GM19193 (cell line): ENCODE measurements around the gene CLTB.

Experiments used
- POLR2A ChIP-seq: IDR thresholded peaks from 4 replicates; pipeline ENCODE4 v1.6.1; 2011; ENCODE audit not compliant: insufficient read depth, insufficient read length; ENCODE audit errors: extremely low read depth

The CLTB gene

DNA sequence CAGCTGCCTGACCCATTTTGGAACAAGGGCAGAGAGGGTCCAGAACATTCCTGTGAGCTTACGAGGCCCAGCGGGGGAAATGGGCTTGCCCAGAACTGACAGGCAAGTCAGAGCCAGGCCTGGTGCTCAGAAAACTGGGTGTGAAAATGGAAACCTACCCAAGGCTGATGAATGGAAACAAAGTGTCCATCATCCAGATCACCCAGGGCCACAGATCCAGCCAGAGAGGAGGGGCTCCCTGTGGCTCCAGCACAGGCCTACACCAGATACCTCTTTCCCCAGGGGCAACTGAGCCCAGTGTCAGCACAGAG, 3.1 kb downstream of the CLTB start:
- no peak for TF ChIP-seq POLR2A

DNA sequence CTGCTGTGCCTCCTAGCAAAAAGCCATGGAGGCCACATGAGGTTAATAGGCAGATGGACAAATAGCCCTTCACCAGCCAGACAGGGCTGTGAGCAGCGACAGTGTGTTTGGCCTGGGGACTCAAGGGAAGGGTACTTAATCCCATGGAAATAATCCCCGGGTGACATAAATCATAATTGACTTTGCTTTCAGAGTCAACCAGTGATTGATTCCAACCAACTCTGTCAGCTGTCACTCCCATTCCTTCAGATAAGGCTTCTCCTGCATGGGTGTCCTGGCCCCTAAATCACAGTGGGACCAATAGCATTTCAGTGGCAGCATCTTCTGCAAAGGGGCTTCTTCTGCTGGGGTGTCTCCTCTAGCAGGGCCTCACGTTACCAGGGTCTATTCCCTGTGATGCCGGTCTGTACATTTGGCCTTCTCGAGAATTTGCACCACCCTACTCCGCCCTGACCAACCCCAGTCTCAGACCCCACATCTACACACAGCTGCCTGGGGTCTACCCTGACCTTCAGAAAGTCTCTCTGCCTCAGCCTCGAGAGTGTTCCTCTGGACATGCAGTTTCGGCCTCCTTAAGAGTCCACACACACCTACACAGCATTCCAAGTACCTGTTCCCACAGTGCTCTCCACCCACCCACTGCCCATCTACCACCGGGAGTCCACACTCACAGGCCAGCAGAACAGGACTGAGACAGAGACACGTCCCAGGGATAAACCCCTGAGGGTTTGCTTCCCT, 3.7 kb downstream of the CLTB start:
- TF ChIP-seq POLR2A, result no peak

DNA sequence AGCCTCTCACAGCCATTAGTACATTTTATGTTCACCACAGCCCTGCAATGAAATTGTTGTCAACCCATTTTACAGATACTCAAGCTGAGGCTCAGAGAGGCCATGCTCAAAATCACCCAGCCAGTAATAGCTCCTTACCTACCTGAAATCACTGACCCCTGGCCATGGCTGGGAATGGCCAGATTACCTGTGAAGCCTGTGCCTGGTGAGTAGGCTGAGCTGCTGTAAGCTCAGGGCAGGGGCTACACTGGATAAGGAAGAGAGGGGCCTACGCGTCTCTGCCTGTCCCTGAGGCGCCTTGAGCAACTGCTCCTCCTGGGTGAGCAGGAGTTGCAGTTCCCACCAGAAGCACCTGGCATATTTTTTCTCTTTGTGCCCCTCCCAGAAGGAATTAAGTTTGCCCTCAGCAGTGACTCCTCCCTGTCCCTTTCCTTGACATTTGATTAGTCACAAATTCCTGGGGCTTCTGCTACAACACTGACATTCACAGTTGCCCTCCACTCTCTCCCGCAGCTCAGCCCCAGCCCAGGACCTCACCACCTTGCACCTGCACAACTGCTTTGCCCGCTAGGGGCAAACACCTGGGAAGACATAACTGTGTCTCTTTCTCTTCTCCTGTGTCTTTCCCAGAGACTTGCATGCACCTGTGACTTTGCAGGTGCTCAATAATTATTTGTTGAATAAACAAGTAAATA, 5.7 kb downstream of the CLTB start:
- TF ChIP-seq POLR2A, result no peak

DNA sequence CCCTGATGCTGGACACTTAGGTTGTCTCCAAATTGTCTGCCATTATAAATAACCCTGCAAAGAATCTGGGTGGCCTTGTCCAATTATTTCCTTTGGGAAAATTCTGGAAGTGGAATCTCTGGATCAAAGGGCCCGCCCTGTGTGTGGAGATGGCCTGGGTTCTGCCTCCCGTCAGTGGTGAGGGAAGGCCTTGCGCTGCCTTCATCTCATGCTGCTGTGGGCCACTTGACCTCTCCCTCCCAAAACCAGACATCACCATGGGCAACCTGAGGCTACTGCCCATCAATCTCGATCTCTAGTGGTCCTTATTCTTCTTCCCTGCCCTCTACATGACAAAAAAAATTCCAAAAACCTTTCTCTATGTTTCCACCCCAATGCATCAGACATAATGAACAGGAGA, 6.6 kb downstream of the CLTB start:
- no peak for TF ChIP-seq POLR2A

DNA sequence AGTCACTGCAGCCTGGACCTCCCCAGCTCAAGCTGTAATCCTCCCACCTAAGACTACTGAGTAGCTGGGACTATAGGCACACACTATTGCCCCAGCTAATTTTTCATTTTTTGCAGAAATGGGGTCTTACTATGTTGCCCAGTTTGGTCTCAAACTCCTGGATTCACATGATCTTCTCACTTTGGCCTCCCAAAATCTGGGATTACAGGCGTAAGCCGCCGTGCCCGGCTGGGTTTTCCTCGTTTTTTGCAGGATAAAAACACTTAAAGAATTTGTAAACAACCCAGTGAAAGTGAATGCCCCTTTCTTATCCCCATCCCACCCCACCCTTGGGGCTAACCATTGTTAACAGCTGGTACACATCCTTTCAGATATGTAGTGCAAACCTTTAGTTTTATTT, 7.7 kb downstream of the CLTB start:
- no peak for TF ChIP-seq POLR2A

DNA sequence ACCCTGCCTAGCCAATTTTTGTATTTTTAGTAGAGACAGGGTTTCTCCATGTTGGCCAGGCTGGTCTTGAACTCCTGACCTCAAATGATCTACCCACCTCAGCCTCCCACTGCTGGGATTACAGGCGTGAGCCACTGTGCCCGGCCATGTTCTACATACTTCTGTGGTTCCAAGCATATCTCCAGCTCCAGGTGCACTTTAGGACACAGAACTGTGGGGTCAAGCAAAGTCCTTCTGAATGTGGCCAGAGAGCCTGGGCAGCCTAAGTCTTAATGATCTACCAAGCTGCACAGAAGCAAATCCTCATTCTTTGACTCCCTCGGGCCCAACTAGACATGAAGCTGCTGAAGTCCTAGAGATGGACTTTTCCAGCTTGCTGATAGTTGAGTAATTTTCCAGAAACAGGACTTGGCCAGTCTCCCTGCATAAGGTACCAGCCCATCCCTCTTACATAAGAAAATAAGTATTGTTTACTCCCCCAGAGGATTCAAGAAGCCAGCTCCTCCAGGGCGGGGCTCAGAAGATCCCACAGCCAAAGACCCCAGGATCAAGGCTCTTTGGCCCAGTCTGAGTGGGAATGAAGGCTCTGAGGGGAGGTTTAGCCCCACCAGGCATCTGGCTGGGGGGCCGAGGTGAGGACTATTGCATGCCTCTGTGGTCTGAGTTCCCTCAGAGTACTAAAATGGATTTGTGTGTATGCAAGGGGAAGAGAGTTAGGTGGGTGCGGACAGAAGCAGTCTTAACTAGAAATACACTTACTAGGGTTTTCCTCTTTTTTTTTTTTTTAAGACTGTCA, 8.7 kb downstream of the CLTB start:
- no peak for TF ChIP-seq POLR2A

DNA sequence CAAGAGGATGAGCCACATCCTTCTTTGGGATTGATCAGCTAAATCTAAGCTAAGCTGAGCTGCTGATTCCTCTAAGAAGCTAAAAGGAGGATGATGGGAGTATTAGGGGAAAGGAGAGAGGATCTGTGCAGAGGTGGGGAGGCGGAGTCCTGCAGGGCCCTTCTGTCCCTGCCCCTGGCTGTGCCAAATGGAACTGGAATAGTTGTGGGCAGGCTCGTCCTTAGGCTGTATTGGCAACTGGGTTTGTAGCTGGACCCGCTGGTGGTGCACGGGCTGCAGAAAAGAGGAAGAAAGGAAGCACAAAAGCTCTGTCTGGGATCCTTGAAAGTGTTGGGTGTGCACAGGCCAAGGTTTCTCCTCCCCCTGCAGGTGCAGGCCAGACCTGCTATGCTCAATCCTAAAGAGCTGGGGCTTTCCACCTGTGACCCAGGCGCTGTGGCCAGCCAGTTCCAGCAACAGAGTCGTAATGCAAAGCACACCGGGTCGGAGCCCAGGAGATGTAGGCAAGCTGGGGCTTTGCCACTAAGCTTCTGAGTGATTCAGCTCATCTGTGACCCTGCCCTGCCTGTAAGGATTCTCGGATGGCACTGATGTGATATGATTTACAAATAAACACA, 9.8 kb downstream of the CLTB start:
- no peak for TF ChIP-seq POLR2A

DNA sequence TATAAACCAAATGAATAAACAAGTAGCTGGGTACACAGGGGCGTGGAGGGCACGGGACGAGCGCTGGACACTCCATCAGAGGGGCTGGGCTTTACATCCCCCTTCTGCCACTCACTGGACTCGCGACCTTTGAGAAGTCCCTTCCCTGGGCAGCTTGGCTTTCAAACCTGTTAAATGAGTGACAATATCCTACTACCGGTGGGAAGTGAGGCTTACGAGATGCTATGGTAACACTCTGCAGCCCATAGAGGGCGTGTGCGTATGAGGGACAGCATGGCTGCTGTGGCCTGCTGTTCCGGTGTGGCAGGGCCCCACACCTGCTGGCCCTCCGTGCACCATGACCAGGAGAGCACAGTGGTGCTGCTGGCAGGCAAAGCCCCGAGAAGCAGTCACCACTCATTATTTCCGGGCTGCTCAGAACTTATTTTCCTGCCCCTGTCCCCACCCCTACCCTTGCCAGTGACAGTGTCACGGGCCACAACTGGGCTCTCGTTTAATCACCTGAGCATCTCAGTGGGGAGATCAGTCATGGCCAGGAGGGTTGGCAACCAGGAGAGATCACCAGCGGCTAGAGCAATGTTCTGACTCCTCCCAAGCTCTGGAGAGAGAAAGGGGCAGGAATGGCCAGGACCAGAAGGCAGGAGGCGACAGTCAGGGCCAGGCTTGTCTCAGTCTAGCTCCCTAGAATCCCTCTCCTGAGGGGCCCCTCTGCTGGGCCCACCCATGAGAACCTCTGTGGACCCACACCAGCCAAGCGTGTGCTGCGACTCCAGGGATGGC, 10.5 kb downstream of the CLTB start:
- no peak for TF ChIP-seq POLR2A

DNA sequence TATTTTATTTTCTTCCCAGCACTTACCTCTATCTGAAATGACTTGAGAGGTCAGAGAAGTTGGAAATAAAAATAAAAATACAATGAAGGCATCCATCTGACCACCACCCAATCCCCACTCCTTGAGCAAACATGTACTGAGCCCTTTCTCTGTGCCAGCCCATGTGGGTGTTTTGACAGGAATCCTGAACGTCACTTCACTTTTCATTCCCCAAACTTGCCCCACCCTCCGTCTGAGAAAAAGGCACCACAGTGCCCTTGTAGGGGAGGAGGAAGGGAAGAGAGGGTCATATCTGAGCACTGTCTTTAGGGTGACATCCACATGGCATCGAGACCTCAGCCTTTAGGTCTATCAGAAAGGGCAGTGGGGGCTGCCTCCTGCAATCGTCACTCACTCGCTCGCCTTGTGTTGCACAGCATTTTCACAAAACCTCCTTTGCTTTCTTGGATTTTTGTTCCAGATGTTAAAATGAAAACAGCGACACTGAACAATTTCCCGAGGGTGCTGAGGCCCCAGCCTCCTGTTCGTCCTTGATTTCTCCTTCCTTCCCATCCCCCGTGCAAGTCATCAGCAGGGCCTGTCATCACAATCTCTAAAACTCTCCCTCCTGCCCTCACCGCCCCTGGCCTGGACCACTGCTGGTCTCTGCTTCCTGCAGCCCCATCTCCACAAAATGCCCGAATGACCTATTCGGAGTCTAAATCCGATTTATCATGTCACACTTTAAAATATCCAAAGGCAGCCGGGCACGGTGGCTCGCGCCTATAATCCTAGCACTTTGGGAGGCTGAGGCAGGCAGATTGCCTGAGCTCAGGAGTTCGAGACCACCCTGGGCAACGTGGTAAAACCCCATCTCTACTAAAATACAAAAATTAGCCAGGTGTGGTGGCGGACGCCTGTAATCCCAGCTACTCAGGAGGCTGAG, 14.8 kb downstream of the CLTB start:
- TF ChIP-seq POLR2A, result no peak

DNA sequence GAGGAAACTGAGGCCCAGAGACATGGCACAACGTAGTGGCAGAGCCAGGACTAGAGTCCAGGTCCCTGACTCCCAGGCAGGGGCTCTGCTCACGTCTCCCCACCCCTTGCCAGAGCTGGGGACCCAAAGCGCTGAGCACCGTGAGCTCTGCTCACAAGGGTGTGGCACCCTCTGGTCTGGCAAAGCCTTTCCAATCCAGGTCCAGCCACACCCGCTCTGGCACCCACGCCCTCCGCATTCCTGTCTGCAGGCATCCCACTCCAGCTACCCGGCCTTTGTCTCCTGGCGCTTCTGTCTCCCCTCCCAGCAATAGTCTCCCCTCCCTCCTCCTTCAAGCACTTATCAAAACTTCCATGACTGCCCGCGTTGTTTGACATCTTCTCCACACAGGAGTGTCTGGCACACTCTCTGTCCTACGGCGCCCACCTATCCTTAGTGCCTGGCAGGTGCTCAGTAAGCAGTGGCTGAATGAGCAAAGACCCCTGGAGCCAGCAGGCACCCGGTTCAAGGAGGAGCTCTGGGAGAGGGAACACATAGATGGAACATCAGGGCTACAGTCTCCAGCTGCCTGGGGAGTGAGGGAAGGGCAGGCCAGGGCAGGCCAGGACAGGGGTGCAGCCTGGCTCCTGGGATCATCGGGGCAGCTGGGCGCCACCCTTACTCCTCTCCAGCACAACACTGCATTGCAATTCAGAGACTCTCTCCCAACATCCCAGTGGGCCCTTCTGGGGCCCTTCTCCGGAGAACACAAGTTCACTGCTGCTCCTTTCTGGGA, 15.8 kb downstream of the CLTB start:
- no peak for TF ChIP-seq POLR2A

DNA sequence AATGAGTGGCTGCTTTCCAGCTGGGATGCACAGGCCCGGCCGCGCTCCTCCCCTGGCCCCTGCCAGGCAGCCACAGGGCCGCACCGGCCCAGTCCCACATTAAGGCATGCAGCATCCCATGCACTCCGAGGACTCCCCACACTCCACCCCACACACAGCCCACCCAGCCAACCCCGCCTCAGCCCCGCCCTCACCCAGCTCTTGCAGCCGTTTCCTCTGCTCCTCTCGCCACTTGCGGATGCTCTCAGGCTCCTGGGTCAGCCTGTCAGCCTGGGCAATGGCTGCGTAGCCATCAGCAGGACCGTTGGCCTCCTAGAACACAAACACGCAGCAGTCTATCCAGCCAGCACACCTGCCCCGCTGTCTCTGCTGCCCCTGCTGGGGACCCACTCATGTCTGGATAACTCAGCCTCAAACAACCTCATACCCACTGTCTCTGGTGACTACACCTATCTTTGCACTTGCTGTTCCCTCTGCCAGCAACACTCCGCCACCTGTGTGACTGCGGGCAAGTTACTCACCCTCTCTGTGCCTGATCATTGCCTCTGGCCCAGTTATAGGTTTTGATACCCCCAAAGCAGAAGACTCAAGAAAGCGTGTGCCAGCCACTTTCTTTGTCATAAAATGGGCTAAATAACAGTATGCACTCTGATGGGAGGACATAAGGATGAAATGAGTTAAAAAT, 18.5 kb downstream of the CLTB start:
- no peak for TF ChIP-seq POLR2A

DNA sequence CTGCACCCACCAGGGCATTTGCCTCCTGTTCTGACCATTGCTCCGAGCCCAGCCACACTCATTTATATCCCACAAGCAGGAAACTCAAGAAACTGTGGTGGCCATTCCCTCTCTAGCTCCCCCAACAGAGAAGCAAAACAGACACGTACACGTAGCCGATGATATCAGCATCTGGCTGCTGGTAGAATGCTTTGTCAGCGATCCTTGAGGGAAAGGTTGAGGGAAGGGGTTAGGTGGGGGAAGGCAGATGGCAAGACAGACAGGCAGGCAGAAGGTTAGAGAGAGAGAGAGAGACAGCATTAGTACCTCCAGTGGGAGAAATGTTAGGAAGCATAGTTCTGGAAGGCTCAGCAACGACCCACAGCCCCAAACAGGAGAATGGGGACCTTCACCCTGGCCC, 20.0 kb downstream of the CLTB start:
- no peak for TF ChIP-seq POLR2A
